Measurements from ENCODE around the gene USP17L25. TPM values are rescaled to one million over a fixed set of nuclear protein-coding genes. Genes with fewer than 3 reads are reported as not detected.
"Not testable (repeated sequence)": the region's sequence is repeated elsewhere in the genome, so short reads cannot be mapped to it uniquely, and the experiment has no call there.

USP17L25 gene, protein sequence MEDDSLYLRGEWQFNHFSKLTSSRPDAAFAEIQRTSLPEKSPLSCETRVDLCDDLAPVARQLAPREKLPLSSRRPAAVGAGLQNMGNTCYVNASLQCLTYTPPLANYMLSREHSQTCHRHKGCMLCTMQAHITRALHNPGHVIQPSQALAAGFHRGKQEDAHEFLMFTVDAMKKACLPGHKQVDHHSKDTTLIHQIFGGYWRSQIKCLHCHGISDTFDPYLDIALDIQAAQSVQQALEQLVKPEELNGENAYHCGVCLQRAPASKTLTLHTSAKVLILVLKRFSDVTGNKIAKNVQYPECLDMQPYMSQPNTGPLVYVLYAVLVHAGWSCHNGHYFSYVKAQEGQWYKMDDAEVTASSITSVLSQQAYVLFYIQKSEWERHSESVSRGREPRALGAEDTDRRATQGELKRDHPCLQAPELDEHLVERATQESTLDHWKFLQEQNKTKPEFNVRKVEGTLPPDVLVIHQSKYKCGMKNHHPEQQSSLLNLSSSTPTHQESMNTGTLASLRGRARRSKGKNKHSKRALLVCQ
- total RNA-seq (not detected), polyA plus RNA-seq (not detected)
- long read RNA-seq, donor 1, result 0 reads
- long read RNA-seq, donor 2, result 0 reads
- long read RNA-seq, donor 3, result 0 reads
- long read RNA-seq, donor 4, result 0 reads
- long read RNA-seq, donor 5, result 0 reads
- long read RNA-seq, donor 6, result 0 reads
- long read RNA-seq, donor 7, result 0 reads
- long read RNA-seq, donor 8, result 0 reads
- long read RNA-seq, donor 9, result 0 reads
- long read RNA-seq, donor 10, result 0 reads

DNA sequence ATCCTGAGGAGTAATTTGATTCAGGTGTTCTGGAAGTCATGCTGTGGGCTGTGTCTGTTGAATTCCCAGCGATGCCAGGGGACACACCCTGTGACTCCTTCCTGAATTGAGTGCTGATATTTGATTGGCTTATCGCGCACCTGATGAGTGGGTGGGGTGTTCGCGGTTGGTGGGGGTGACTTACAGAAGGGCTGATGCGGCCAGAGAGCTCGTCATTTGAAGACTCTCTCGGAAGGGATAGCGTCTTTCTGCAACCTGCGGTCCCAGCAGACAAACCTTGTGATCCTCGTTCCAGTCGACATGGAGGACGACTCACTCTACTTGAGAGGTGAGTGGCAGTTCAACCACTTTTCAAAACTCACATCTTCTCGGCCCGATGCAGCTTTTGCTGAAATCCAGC is at the start of gene USP17L25:
USP17L25 (plus strand) TSS at position 301 of the 400 bp plus-strand sequence; CDS start at position 301, 0 bp downstream.
- H3K27ac ChIP-seq (ENCODE audit: low read depth in 1 of 2, low read length in 1 of 2); H3K9me3 ChIP-seq (ENCODE audit: control insufficient read depth in 2 of 2, insufficient read depth in 1 of 2, low read length in 1 of 2); H3K4me3 ChIP-seq (ENCODE audit: low read length in 2 of 2); H3K4me1 ChIP-seq (ENCODE audit: control insufficient read depth in 2 of 2, insufficient read depth in 2 of 2, low read length in 2 of 2); H3K36me3 ChIP-seq (ENCODE audit: control insufficient read depth in 2 of 2, insufficient read depth in 2 of 2, low read length in 1 of 2); DNase-seq (ENCODE audit: low read depth in 6 of 9, low spot score in 9 of 9); H3K27me3 ChIP-seq (ENCODE audit: control insufficient read depth in 2 of 2, insufficient read depth in 1 of 2, low read length in 1 of 2): not testable (repeated sequence)
- no CpG with 5 or more reads among the region's 15 CpGs for WGBS

DNA sequence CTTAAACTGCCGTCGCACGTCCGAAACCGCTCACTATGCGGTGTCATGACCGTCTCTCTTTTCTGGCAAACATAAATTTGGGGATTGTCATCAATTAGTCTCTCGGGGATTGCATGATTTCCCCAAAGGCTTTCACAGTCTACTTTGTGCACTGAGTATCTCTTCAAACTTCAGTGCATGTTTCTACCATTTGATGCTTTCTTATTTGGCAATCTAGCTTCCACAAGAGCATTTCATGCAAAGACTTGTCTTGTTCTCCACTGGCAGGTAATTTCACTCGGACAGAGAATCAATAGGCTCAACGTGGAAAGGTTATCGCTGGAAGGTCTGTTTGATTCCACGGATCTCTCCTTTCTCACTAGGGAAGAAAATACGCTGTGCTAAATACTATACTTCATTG is 5.5 kb upstream of the USP17L25 start:
- H3K27ac ChIP-seq (ENCODE audit: low read depth in 1 of 2, low read length in 1 of 2); H3K27me3 ChIP-seq (ENCODE audit: control insufficient read depth in 2 of 2, insufficient read depth in 1 of 2, low read length in 1 of 2); H3K9me3 ChIP-seq (ENCODE audit: control insufficient read depth in 2 of 2, insufficient read depth in 1 of 2, low read length in 1 of 2); DNase-seq (ENCODE audit: low read depth in 6 of 9, low spot score in 9 of 9); H3K36me3 ChIP-seq (ENCODE audit: control insufficient read depth in 2 of 2, insufficient read depth in 2 of 2, low read length in 1 of 2); H3K4me1 ChIP-seq (ENCODE audit: control insufficient read depth in 2 of 2, insufficient read depth in 2 of 2, low read length in 2 of 2); H3K4me3 ChIP-seq (ENCODE audit: low read length in 2 of 2): not testable (repeated sequence)
- WGBS, result 94% methylated on average over 1 of the region's 13 CpGs

DNA sequence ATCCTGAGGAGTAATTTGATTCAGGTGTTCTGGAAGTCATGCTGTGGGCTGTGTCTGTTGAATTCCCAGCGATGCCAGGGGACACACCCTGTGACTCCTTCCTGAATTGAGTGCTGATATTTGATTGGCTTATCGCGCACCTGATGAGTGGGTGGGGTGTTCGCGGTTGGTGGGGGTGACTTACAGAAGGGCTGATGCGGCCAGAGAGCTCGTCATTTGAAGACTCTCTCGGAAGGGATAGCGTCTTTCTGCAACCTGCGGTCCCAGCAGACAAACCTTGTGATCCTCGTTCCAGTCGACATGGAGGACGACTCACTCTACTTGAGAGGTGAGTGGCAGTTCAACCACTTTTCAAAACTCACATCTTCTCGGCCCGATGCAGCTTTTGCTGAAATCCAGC is 4.8 kb upstream of the USP17L25 start, which contains the start of gene USP17L24:
USP17L24 (plus strand) TSS at position 301 of the 400 bp plus-strand sequence; CDS start at position 301, 0 bp downstream.
- not testable (repeated sequence) for H3K9me3 ChIP-seq (ENCODE audit: control insufficient read depth in 2 of 2, insufficient read depth in 1 of 2, low read length in 1 of 2); H3K27me3 ChIP-seq (ENCODE audit: control insufficient read depth in 2 of 2, insufficient read depth in 1 of 2, low read length in 1 of 2); H3K36me3 ChIP-seq (ENCODE audit: control insufficient read depth in 2 of 2, insufficient read depth in 2 of 2, low read length in 1 of 2); H3K4me1 ChIP-seq (ENCODE audit: control insufficient read depth in 2 of 2, insufficient read depth in 2 of 2, low read length in 2 of 2); H3K4me3 ChIP-seq (ENCODE audit: low read length in 2 of 2); DNase-seq (ENCODE audit: low read depth in 6 of 9, low spot score in 9 of 9); H3K27ac ChIP-seq (ENCODE audit: low read depth in 1 of 2, low read length in 1 of 2)
- WGBS, result no CpG with 5 or more reads among the region's 15 CpGs

DNA sequence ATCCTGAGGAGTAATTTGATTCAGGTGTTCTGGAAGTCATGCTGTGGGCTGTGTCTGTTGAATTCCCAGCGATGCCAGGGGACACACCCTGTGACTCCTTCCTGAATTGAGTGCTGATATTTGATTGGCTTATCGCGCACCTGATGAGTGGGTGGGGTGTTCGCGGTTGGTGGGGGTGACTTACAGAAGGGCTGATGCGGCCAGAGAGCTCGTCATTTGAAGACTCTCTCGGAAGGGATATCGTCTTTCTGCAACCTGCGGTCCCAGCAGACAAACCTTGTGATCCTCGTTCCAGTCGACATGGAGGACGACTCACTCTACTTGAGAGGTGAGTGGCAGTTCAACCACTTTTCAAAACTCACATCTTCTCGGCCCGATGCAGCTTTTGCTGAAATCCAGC is 4.6 kb downstream of the USP17L25 start, which contains the start of gene USP17L26:
USP17L26 (plus strand) TSS at position 301 of the 400 bp plus-strand sequence; CDS start at position 301, 0 bp downstream.
- WGBS, result no CpG with 5 or more reads among the region's 15 CpGs
- not testable (repeated sequence) for H3K4me3 ChIP-seq (ENCODE audit: low read length in 2 of 2); H3K27ac ChIP-seq (ENCODE audit: low read depth in 1 of 2, low read length in 1 of 2); H3K9me3 ChIP-seq (ENCODE audit: control insufficient read depth in 2 of 2, insufficient read depth in 1 of 2, low read length in 1 of 2); H3K4me1 ChIP-seq (ENCODE audit: control insufficient read depth in 2 of 2, insufficient read depth in 2 of 2, low read length in 2 of 2); H3K27me3 ChIP-seq (ENCODE audit: control insufficient read depth in 2 of 2, insufficient read depth in 1 of 2, low read length in 1 of 2); DNase-seq (ENCODE audit: low read depth in 6 of 9, low spot score in 9 of 9); H3K36me3 ChIP-seq (ENCODE audit: control insufficient read depth in 2 of 2, insufficient read depth in 2 of 2, low read length in 1 of 2)

DNA sequence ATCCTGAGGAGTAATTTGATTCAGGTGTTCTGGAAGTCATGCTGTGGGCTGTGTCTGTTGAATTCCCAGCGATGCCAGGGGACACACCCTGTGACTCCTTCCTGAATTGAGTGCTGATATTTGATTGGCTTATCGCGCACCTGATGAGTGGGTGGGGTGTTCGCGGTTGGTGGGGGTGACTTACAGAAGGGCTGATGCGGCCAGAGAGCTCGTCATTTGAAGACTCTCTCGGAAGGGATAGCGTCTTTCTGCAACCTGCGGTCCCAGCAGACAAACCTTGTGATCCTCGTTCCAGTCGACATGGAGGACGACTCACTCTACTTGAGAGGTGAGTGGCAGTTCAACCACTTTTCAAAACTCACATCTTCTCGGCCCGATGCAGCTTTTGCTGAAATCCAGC is 9.4 kb downstream of the USP17L25 start, which contains the start of gene USP17L5:
USP17L5 (plus strand) TSS at position 301 of the 400 bp plus-strand sequence; CDS start at position 301, 0 bp downstream.
- H3K36me3 ChIP-seq (ENCODE audit: control insufficient read depth in 2 of 2, insufficient read depth in 2 of 2, low read length in 1 of 2); H3K27ac ChIP-seq (ENCODE audit: low read depth in 1 of 2, low read length in 1 of 2); DNase-seq (ENCODE audit: low read depth in 6 of 9, low spot score in 9 of 9); H3K9me3 ChIP-seq (ENCODE audit: control insufficient read depth in 2 of 2, insufficient read depth in 1 of 2, low read length in 1 of 2); H3K4me1 ChIP-seq (ENCODE audit: control insufficient read depth in 2 of 2, insufficient read depth in 2 of 2, low read length in 2 of 2); H3K27me3 ChIP-seq (ENCODE audit: control insufficient read depth in 2 of 2, insufficient read depth in 1 of 2, low read length in 1 of 2); H3K4me3 ChIP-seq (ENCODE audit: low read length in 2 of 2): not testable (repeated sequence)
- WGBS, result no CpG with 5 or more reads among the region's 15 CpGs

DNA sequence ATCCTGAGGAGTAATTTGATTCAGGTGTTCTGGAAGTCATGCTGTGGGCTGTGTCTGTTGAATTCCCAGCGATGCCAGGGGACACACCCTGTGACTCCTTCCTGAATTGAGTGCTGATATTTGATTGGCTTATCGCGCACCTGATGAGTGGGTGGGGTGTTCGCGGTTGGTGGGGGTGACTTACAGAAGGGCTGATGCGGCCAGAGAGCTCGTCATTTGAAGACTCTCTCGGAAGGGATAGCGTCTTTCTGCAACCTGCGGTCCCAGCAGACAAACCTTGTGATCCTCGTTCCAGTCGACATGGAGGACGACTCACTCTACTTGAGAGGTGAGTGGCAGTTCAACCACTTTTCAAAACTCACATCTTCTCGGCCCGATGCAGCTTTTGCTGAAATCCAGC is 14.1 kb downstream of the USP17L25 start, which contains the start of gene USP17L27:
USP17L27 (plus strand) TSS at position 301 of the 400 bp plus-strand sequence; CDS start at position 301, 0 bp downstream.
- H3K4me1 ChIP-seq (ENCODE audit: control insufficient read depth in 2 of 2, insufficient read depth in 2 of 2, low read length in 2 of 2); H3K9me3 ChIP-seq (ENCODE audit: control insufficient read depth in 2 of 2, insufficient read depth in 1 of 2, low read length in 1 of 2); DNase-seq (ENCODE audit: low read depth in 6 of 9, low spot score in 9 of 9); H3K36me3 ChIP-seq (ENCODE audit: control insufficient read depth in 2 of 2, insufficient read depth in 2 of 2, low read length in 1 of 2); H3K4me3 ChIP-seq (ENCODE audit: low read length in 2 of 2); H3K27me3 ChIP-seq (ENCODE audit: control insufficient read depth in 2 of 2, insufficient read depth in 1 of 2, low read length in 1 of 2); H3K27ac ChIP-seq (ENCODE audit: low read depth in 1 of 2, low read length in 1 of 2): not testable (repeated sequence)
- no CpG with 5 or more reads among the region's 15 CpGs for WGBS

DNA sequence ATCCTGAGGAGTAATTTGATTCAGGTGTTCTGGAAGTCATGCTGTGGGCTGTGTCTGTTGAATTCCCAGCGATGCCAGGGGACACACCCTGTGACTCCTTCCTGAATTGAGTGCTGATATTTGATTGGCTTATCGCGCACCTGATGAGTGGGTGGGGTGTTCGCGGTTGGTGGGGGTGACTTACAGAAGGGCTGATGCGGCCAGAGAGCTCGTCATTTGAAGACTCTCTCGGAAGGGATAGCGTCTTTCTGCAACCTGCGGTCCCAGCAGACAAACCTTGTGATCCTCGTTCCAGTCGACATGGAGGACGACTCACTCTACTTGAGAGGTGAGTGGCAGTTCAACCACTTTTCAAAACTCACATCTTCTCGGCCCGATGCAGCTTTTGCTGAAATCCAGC is 18.9 kb downstream of the USP17L25 start, which contains the start of gene USP17L28:
USP17L28 (plus strand) TSS at position 301 of the 400 bp plus-strand sequence; CDS start at position 301, 0 bp downstream.
- not testable (repeated sequence) for H3K4me1 ChIP-seq (ENCODE audit: control insufficient read depth in 2 of 2, insufficient read depth in 2 of 2, low read length in 2 of 2); H3K27me3 ChIP-seq (ENCODE audit: control insufficient read depth in 2 of 2, insufficient read depth in 1 of 2, low read length in 1 of 2); DNase-seq (ENCODE audit: low read depth in 6 of 9, low spot score in 9 of 9); H3K36me3 ChIP-seq (ENCODE audit: control insufficient read depth in 2 of 2, insufficient read depth in 2 of 2, low read length in 1 of 2); H3K9me3 ChIP-seq (ENCODE audit: control insufficient read depth in 2 of 2, insufficient read depth in 1 of 2, low read length in 1 of 2); H3K4me3 ChIP-seq (ENCODE audit: low read length in 2 of 2); H3K27ac ChIP-seq (ENCODE audit: low read depth in 1 of 2, low read length in 1 of 2)
- no CpG with 5 or more reads among the region's 15 CpGs for WGBS

DNA sequence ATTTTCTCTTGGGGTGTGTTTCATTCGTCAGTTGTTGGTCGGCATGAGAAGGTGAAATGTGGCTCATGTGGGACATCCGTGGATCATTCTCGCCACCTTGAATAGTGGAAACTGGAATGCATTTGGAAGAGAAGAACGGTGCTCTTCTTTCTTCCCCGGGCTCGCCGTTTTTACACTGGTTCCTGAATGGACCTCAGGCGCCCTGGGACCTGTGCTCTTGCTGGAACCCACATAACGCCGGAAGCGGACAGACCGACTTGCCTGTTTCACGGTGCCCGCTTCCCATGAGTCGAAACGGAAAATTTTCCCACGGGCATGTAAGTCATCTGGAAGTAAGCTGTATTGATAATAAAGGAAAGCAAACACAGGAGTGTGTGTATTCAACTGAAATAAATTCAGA is 21.2 kb downstream of the USP17L25 start:
- 98% methylated on average over 13 of the region's 18 CpGs for WGBS
- not testable (repeated sequence) for DNase-seq (ENCODE audit: low read depth in 6 of 9, low spot score in 9 of 9); H3K36me3 ChIP-seq (ENCODE audit: control insufficient read depth in 2 of 2, insufficient read depth in 2 of 2, low read length in 1 of 2); H3K4me3 ChIP-seq (ENCODE audit: low read length in 2 of 2); H3K27ac ChIP-seq (ENCODE audit: low read depth in 1 of 2, low read length in 1 of 2); H3K9me3 ChIP-seq (ENCODE audit: control insufficient read depth in 2 of 2, insufficient read depth in 1 of 2, low read length in 1 of 2); H3K27me3 ChIP-seq (ENCODE audit: control insufficient read depth in 2 of 2, insufficient read depth in 1 of 2, low read length in 1 of 2); H3K4me1 ChIP-seq (ENCODE audit: control insufficient read depth in 2 of 2, insufficient read depth in 2 of 2, low read length in 2 of 2)

DNA sequence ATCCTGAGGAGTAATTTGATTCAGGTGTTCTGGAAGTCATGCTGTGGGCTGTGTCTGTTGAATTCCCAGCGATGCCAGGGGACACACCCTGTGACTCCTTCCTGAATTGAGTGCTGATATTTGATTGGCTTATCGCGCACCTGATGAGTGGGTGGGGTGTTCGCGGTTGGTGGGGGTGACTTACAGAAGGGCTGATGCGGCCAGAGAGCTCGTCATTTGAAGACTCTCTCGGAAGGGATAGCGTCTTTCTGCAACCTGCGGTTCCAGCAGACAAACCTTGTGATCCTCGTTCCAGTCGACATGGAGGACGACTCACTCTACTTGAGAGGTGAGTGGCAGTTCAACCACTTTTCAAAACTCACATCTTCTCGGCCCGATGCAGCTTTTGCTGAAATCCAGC is 23.6 kb downstream of the USP17L25 start, which contains the start of gene USP17L29:
USP17L29 (plus strand) TSS at position 301 of the 400 bp plus-strand sequence; CDS start at position 301, 0 bp downstream.
- DNase-seq (ENCODE audit: low read depth in 6 of 9, low spot score in 9 of 9); H3K4me3 ChIP-seq (ENCODE audit: low read length in 2 of 2); H3K9me3 ChIP-seq (ENCODE audit: control insufficient read depth in 2 of 2, insufficient read depth in 1 of 2, low read length in 1 of 2); H3K36me3 ChIP-seq (ENCODE audit: control insufficient read depth in 2 of 2, insufficient read depth in 2 of 2, low read length in 1 of 2); H3K4me1 ChIP-seq (ENCODE audit: control insufficient read depth in 2 of 2, insufficient read depth in 2 of 2, low read length in 2 of 2); H3K27ac ChIP-seq (ENCODE audit: low read depth in 1 of 2, low read length in 1 of 2); H3K27me3 ChIP-seq (ENCODE audit: control insufficient read depth in 2 of 2, insufficient read depth in 1 of 2, low read length in 1 of 2): not testable (repeated sequence)
- no CpG with 5 or more reads among the region's 15 CpGs for WGBS
